Measurements from ENCODE around the gene TNKS1BP1.

GRCh38 chr11:57255618-57256017, 69.1 kb downstream of the TNKS1BP1 start:
- no peak for TF ChIP-seq SUZ12 (IDR thresholded peaks at IDR 0.05; ENCODE audit: extremely low read depth, insufficient read depth, insufficient read length)
- TF ChIP-seq ZNF274 (IDR thresholded peaks at IDR 0.05; ENCODE audit: low read depth, low read length): no peak
- TF ChIP-seq YY1 (IDR thresholded peaks at IDR 0.05; ENCODE audit: insufficient read depth, insufficient read length): no peak

All from NT2/D1 (cell line).